IMR-90 (cell line): ENCODE measurements around the gene PSMB5.

ENCODE experiments used
- CTCF ChIP-seq: conservative IDR thresholded peaks from 2 replicates; pipeline ENCODE4 v1.5.1; 2012; ENCODE audit warnings: mild to moderate bottlenecking, low read depth, low read length, improper control_type of control experiment
- MXI1 ChIP-seq: IDR thresholded peaks from 2 replicates; pipeline ENCODE4 v1.6.1; 2012; ENCODE audit warnings: low read depth, mild to moderate bottlenecking, low read length, moderate library complexity, borderline replicate concordance
- POLR2A ChIP-seq: IDR thresholded peaks from 2 replicates; pipeline ENCODE4 v1.6.1; 2012; ENCODE audit warnings: mild to moderate bottlenecking, low read depth, low read length

GRCh38 chr14:22995889-22996625 is 38.6 kb downstream of the PSMB5 start:
- TF ChIP-seq CTCF (no peak), POLR2A (no peak), MXI1 (no peak)
